ENCODE results near the gene OPA3.

OPA3 gene

DNA sequence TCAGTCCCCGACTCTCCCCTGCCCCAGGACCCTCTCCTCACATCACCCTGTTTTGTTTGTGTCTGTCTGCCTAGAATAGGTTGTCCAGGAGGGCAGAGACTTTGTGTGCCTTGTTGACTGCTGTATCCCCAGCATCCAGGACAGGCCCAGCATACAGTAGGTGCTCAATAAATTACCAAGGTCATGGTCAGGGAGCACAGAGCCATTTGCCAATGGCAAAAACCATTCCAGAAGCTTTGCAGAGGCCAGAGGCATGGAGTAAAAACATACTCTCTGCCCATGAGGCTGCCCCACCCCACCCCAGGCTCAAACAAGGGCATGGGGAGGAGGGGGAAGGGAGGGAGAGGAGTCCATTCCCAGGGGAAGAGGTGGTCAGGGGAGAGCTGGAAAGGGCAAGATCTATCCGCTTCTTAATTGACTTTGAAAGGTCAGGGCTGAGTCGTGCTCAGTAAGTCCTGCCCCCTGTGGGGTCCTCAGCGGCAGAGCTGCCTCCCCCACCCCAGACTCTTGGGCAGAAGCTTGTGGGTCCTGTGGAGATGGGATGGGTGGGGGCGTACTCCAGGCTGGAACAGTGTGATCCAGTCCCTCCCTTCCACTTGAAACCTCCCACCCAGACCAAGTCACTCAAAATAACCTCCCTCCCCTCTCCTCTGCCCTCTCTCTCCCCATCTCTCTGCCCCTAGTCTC, 13.0 kb upstream of the OPA3 start:
- DNase-seq, result no peak

- DNase-seq, result no peak
These were observed 11.2 kb upstream of the OPA3 start for GRCh38 chr19:45595814-45596213.

- DNase-seq, result no peak
These were observed 8.9 kb upstream of the OPA3 start for GRCh38 chr19:45593520-45593919.

DNA sequence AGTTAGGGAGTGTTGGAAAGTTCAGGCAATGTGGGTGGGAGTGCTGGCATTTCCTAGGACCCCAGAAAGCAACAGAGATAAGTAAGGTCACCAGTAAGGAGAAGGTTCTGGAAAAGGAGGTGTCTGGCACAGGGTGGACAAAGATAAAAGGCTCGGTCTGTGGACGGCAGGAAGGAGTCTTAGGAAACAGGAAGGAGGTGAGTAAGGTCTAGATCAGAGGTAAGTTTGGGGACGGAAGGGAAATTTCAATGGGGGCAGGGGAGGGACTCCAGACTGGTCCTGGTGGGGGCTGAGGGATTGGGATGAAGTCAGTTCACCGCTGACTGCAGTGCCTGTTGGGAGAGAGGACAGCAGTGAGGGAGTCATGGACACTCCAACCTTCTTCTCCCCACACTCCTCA, 7.8 kb upstream of the OPA3 start:
- no peak for DNase-seq

GRCh38 chr19:45591638-45592005, 7.0 kb upstream of the OPA3 start:
- no peak for DNase-seq

GRCh38 chr19:45591004-45591637, 6.5 kb upstream of the OPA3 start:
- peak; percentile 59 for DNase-seq

DNA sequence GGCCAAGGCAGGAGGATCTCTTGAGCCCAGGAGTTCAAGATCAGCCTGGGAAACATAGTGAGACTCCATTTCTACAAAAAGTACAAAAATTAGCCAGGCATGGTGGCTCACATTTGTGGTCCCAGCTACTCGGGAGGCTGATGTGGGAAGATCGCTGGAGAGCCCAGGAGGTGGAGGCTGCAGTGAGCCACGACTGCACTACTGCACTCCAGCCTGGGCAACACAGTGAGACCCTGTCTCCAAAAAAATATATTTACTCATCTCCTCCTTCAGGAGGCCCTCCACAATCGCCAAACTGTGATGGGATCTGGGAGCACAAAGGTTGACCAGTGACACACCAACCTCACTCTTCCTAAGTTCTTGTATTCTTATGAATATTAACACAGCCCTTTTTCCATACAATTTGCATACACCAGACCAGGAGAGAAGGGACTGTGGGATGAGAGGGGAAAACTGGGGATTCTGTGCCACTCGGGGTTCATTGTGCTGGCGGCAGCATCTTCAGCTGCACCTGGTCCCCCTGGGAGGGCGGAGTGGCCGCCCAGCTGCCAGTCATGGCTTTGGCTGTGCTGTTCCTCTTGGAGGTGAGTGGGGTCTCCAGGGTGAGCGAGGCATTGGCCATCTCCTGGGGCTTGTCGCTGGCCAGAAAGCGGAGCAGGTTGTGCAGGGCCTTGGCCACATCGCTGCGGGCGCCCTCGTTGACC, 5.8 kb upstream of the OPA3 start:
- no peak for DNase-seq

- no peak for DNase-seq
These were observed 5.2 kb upstream of the OPA3 start for GRCh38 chr19:45589768-45590167.

- no peak for DNase-seq
These were observed 3.3 kb upstream of the OPA3 start for GRCh38 chr19:45587873-45588272.

GRCh38 chr19:45585158-45585577, 566 bp upstream of the OPA3 start:
- no peak for DNase-seq

DNA sequence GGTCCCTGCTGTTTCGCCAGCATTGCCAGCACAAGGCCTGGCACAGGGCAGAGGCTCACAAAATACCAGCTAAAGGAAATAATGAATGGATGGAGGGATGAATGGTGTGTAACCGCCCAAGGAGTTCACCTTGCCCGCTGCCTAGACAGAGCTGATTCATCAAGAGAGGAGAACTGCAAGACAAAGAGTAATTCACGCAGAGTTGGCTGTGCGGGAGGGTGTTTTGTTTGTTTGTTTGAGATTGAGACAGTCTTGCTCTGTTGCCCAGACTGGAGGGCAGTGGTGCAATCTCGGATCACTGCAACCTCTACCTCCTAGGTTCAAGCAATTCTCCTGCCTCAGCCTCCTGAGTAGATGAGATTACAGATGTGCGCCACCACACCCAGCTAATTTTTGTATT, 3.0 kb downstream of the OPA3 start:
- no peak for DNase-seq

DNA sequence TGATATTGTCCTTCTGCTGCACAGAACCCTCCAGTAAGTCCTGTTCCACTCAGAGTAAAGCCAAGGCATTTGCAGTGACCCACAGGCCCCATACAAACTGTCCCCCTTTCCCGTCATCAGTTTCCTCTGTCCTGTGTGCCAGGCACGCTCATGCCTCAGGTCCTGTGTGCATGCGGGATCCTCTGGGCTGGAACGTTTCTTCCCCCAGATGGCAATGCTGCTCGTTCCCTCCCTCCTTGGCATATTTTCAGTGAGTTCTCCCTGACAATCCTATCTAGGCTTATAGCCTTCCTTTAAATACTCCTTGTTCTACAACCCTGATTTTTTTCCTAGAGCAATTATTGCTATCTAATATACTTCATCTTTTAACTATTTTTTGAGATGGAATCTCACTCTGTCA, 5.7 kb downstream of the OPA3 start:
- DNase-seq, result no peak

DNA sequence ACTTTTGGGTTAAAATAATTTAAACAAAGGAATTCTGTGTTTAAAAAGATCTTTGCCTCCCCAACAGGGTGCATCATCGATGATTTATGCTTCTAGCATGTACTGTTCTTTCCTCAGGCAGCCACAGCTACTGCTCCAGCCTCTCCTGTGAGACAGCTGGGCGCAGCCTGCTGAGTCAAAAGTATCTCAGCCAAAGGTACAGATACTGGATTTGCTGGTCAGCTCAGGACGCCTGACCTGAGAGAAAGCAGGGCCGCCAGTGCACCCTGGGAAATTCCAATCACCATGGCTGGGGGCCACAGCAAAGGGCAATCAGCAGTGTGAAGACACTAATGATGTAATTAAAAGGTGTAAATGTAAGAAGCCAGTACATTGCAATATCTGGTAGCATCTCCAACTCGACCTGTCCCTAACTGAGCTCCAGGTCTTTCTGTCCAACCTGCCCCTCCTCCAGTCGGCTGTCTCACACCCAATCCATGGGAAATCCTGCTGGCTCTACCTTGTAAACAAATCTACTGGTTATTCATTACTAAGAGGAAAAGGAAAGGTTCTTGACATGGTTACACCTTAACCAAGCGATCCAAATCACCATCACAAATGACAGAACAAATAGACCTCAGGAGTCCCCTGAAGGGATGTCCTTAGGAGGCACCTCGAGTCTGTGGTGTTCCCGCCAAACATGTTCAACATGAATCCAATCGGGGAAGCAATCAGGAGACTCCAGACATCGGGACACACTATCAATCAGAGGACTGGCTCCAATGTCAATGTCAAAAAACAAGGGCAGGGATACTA, 7.3 kb downstream of the OPA3 start:
- DNase-seq, result no peak

GRCh38 chr19:45576682-45577081, 7.9 kb downstream of the OPA3 start:
- no peak for DNase-seq

GRCh38 chr19:45575216-45575615, 9.4 kb downstream of the OPA3 start:
- no peak for DNase-seq

DNA sequence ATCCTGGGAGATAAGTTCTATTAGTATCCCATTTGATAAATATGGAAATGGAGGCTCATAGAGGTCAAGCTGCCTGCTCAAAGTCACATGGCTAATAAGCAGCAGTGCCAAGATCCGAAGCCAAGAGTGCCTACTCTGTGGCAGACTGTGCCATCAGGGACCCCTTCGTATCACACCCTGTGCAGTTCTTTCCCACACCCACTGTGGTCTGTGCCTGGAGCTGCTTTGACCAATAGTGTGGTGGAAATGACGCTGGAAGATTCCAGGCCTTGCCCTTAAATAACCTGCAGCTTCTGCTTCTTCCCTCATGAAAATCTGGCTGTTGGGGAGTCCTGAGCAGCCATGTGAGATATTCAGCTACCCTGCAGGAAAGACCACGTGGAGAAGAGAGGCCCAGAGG, 10.1 kb downstream of the OPA3 start:
- no peak for DNase-seq

GRCh38 chr19:45571457-45572220, 13.0 kb downstream of the OPA3 start:
- no peak for DNase-seq

- peak; percentile 69 for DNase-seq
These were observed 14.8 kb downstream of the OPA3 start for GRCh38 chr19:45569619-45570421.

DNA sequence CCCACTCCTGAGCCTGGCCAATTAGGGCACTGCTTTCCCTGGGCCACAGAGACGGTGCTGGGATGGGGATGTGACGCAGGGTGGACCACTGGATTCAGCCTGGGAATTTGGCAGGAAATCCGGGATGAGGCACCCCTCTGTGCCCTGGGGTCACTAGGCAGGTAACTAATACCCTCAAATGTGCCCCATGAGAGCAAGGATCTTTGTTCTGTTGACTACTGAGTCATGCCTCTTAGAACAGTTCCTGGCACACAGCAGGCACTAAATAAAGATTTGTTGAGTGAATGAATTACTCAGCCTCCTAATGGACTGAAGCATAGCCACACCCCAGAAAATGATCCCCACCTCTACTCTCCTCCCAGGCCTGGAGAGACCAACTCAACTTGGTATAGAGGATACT, 15.9 kb downstream of the OPA3 start:
- no peak for DNase-seq

- DNase-seq, result no peak
These were observed 17.0 kb downstream of the OPA3 start for GRCh38 chr19:45567609-45568008.

GRCh38 chr19:45564131-45564780, 20.3 kb downstream of the OPA3 start:
- no peak for DNase-seq
